ENCODE measurements around the gene NEDD8. TPM values are rescaled to one million over a fixed set of nuclear protein-coding genes. Genes with fewer than 3 reads are reported as not detected.

The NEDD8 gene
- total and polyA plus RNA-seq, 2 donors (not counting 3 experiments of a cell fraction or from before 2014, with no cell fraction given) = 243 to 316 TPM

GRCh38 chr14:24263848-24264247, 31.7 kb upstream of the NEDD8 start:
- Histone ChIP-seq H3K9me3 (replicated peaks; ENCODE audit: control insufficient read depth, insufficient read depth, low read length) (no peaks in the 10 kb centered on the region), H4K20me1 (replicated peaks; ENCODE audit: control insufficient read depth, extremely low read depth, insufficient read depth, low read length) (no peaks in the 10 kb centered on the region), H3K4me3 (replicated peaks in 1 of 3; ENCODE audit: insufficient read depth in 1 of 3, low read depth in 1 of 3, low read length in 3 of 3) (no peak overlapping the region), H2AFZ (ENCODE audit: low read depth, low read length) (no peak overlapping the region), H3K4me1 (ENCODE audit: control insufficient read depth, extremely low read depth, insufficient read depth, low read length) (no peaks in the 10 kb centered on the region), H3K9me1 (replicated peaks; ENCODE audit: control insufficient read depth, extremely low read depth, insufficient read depth, low read length) (no peaks in the 10 kb centered on the region), H3K79me2 (ENCODE audit: control insufficient read depth, insufficient read depth, low read length) (no peaks in the 10 kb centered on the region), H3K36me3 (ENCODE audit: control insufficient read depth in 2 of 2, extremely low read depth in 1 of 2, insufficient read depth in 2 of 2, low read length in 2 of 2) (peaks cover 0 to 15% of the 10 kb centered on the region in 2 experiments), H3K27ac (ENCODE audit: insufficient read depth, low read depth, low read length) (no peak overlapping the region), H3K9ac (replicated peaks; ENCODE audit: extremely low read depth, insufficient read depth, low read length) (no peak overlapping the region), H3K4me2 (ENCODE audit: insufficient read depth, low read length) (no peak overlapping the region), H3K27me3 (ENCODE audit: control insufficient read depth in 2 of 2, insufficient read depth in 2 of 2, low read length in 2 of 2) (no peaks in the 10 kb centered on the region)
- dilution Hi-C loops (cut with MboI; ENCODE audit: extremely low pct_ligation_motif_present, low sequenced_read_pairs) = no loop called here
- POLR2A ChIA-PET = no interaction called here
- intact Hi-C loops (cut with micrococcal nuclease) = no loop called here
- DNase-seq (ENCODE audit: low read depth, low spot score) (no peak), FAIRE-seq (no peak)
- TF ChIP-seq POLR2AphosphoS5 (IDR thresholded peaks at IDR 0.05; ENCODE audit: insufficient read depth, low read depth, low read length) = no peak
- TF ChIP-seq FOS (IDR thresholded peaks at IDR 0.05; ENCODE audit: borderline replicate concordance, insufficient read depth, low read length) = no peak
- TF ChIP-seq MYC (IDR thresholded peaks at IDR 0.05; ENCODE audit: low read depth, low read length) = no peak
- TF ChIP-seq JUN (IDR thresholded peaks at IDR 0.05; ENCODE audit: borderline replicate concordance, insufficient read depth, insufficient read length, low read depth) = no peak
- TF ChIP-seq POLR2A (IDR thresholded peaks at IDR 0.05; ENCODE audit: low read depth, low read length) = no peak
- TF ChIP-seq GATA2 (IDR thresholded peaks at IDR 0.05; ENCODE audit: insufficient read depth, insufficient read length, low read depth, low read length) = no peak
- no peak for TF ChIP-seq MAX (IDR thresholded peaks at IDR 0.05; ENCODE audit: insufficient read depth, insufficient read length)
- TF ChIP-seq CTCF (IDR thresholded peaks at IDR 0.05; ENCODE audit: extremely low read depth in 1 of 2, insufficient read depth in 1 of 2, low read depth in 1 of 2, low read length in 2 of 2) = no peak
- TF ChIP-seq EZH2 (IDR thresholded peaks at IDR 0.05; ENCODE audit: borderline replicate concordance, low read depth, low read length, severe bottlenecking) = no peak
- CTCF ChIA-PET = interaction anchor here (1.7 kb wide), 1 partner anchor 33 kb away, joined by 4 read pairs; no protein-coding TSS in a partner anchor
- no TSS peak for BruUV-seq (replicated peaks)

Data from endothelial cell of umbilical vein (primary cell).